RWPE1 (cell line): ENCODE results near the gene SUGCT.

Source experiments
- CTCF ChIA-PET: fragments of 350-600 bp; sonication (Branson Sonifier 250); formaldehyde crosslinking; extraction: SDS; loops from one replicate; lab custom pipeline; 2021; lab: Yijun Ruan, JAX
- POLR2A ChIA-PET: fragments of 400-600 bp; formaldehyde crosslinking; extraction: SDS; loops from one replicate; lab custom pipeline; 2020; ENCODE audit warnings: antibody characterized with exemption; ENCODE audit not compliant: low non-redundant PET; lab: Yijun Ruan, JAX
- DNase-seq: peaks from one replicate; pipeline ENCODE4 v3.0.0; 2012; ENCODE audit warnings: low spot score
- H3K27ac ChIP-seq: fragments of 450-650 bp; 2 replicates; pipeline ENCODE4 v1.5.1; 2017
- TF ChIP-seq, protein P1 (sequence below): fragments of 450-650 bp; conservative IDR thresholded peaks from 2 replicates; pipeline ENCODE4 v1.5.1; 2017; ENCODE audit warnings: low read depth, mild to moderate bottlenecking

The SUGCT gene

DNA sequence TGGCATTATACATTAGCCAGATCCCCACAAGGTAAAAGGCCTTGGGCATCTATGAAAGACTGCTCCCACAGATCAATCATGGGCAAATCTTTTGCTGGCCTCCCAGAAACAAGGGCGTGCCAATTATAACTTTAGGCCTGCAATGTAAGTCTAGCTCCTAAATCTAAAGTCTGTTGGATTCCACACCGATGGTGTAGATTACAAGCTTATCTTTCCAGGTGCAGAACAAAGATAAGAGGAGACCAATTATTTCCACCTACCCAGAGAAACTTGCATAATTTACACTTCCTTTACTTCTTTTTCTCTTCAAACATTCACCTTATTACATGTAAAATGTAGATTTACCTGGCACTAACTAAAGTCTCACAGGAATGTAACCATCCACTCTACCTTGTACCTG, 713.1 kb downstream of the SUGCT start:
- no peak overlapping the region for H3K27ac ChIP-seq
- ChIA-PET CTCF (no interaction called here), POLR2A (no interaction called here)
- TF ChIP-seq, protein P1, sequence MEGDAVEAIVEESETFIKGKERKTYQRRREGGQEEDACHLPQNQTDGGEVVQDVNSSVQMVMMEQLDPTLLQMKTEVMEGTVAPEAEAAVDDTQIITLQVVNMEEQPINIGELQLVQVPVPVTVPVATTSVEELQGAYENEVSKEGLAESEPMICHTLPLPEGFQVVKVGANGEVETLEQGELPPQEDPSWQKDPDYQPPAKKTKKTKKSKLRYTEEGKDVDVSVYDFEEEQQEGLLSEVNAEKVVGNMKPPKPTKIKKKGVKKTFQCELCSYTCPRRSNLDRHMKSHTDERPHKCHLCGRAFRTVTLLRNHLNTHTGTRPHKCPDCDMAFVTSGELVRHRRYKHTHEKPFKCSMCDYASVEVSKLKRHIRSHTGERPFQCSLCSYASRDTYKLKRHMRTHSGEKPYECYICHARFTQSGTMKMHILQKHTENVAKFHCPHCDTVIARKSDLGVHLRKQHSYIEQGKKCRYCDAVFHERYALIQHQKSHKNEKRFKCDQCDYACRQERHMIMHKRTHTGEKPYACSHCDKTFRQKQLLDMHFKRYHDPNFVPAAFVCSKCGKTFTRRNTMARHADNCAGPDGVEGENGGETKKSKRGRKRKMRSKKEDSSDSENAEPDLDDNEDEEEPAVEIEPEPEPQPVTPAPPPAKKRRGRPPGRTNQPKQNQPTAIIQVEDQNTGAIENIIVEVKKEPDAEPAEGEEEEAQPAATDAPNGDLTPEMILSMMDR, result no peak
- no peak for DNase-seq

DNA sequence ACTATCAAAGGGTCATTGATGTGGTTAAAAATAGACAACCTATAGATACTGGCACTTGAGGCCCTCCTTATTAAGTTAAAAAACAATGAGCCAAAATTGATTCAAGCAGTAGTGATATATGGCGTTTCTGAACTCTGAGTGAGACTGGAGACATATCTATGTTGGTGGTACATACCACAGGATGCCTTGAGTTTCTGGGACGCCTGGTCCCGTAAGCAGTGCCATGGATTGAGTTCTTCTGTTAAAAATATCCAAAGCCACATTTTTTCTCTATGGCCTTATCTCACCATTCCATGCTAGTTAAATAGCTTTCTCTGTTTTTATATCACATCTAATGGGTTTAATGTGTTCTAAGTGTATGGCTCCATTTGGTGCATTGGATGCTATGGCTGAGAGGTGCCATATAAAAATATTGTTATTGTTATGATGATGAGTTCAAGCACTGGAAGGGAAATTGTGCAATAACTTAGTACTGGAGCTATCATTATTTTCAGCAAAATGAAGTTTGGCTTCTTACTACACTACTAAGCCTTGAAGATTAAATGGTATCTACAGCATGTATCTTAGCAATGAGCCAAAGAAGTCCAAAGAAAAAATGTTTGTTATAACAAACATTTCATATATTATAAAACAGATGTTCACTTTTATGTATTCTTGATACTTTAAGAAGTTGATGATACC, 713.9 kb downstream of the SUGCT start:
- POLR2A ChIA-PET, result no interaction called here
- CTCF ChIA-PET, result interaction anchor here (0.6 kb wide), 1 partner anchor 52 kb away, joined by 3 read pairs; no protein-coding TSS in a partner anchor

DNA sequence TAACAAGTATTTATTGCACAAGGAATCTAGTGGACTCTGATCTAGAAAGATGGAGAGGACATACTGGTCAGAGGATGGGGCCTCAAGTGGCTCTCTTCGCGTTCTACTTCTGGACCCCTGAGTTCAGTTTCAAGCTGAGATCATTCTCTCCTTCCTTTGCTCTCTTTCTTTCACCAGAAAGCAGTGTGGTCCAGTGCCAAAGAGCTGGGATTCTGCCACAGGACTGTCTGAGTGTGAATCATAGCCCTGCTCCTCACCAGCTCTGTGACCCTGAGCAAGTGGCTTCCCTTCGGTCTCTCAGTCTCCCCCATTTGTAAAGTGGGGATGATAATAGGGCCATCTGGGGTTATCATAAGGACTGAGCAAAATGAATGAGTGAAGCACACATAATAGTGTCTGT, 715.2 kb downstream of the SUGCT start:
- CTCF ChIA-PET, result no interaction called here
- DNase-seq, result no peak
- POLR2A ChIA-PET, result no interaction called here
- H3K27ac ChIP-seq, result no peak overlapping the region
- TF ChIP-seq, protein P1, result no peak

More for the DNA sequence above, 713.9 kb downstream of the SUGCT start:
- no peak overlapping the region for H3K27ac ChIP-seq
- DNase-seq, result no peak
- TF ChIP-seq, protein P1, result no peak

DNA sequence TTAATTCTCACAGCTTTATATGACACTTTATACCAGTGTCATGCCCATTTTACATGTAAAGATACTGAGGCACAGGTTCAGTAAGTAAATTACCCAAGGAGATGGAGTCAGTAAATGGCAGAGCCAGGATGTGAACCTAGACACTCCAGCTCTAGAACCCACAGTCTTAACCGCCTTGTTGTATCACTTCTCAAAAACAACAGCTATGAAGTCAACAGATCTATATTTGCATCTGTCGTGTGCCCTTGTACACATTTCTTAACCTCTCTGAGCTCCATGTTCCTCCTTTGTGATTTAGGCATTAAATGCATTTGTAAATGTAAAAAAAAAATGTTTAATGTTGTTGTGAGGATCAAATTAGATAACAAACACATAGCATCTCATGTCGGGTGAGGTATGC, 716.2 kb downstream of the SUGCT start:
- ChIA-PET CTCF (no interaction called here), POLR2A (no interaction called here)
- TF ChIP-seq, protein P1, result no peak
- no peak overlapping the region for H3K27ac ChIP-seq
- no peak for DNase-seq

DNA sequence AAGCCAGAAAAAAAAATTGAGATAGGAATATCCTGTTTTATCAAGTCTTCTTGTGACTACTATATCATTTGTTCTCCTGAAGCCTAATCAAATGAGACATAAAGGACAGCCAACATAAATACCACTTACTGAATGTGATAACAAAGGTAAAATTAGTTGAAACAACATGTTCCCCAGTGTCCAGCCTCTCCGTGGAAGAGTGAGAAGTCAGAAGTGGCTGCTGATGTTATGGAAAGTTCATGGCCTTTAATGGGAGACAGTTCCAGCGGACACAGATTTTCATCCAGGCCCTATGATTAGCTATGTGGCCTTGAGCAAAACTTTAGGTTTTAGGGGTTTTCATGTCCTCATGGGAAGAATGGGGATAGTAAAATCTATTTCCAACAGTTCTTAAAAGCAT, 724.3 kb downstream of the SUGCT start:
- H3K27ac ChIP-seq, result no peak overlapping the region
- CTCF ChIA-PET, result no interaction called here
- DNase-seq, result no peak
- TF ChIP-seq, protein P1, result no peak
- POLR2A ChIA-PET, result no interaction called here

DNA sequence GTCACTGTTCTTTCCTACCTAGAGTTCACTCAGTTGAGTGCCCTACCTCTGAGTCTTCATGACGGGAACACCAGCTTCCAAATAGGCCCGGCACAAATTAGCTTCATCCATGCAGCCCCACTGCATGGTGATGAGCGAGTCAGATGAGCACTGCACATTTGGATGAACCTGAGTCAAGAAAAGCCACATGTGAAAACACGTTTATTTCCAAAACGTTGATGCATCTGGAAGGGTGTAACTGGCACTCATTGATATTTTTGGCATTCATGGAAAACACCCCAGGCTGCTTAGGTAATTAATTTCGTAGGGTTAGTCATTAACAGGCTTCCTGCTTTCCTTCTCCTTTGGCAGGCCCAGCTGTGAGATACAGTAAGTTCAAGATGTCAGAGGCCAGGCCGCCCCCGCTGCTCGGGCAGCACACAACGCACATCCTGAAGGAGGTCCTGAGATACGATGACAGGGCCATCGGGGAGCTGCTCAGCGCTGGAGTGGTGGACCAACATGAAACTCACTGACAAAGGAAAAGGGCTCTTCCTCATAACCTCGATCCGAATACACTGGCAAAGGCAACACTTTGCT, 725.2 kb downstream of the SUGCT start:
- ChIA-PET CTCF (no interaction called here), POLR2A (no interaction called here)

More for the DNA sequence above, 725.2 kb downstream of the SUGCT start:
- TF ChIP-seq, protein P1, result no peak
- no peak overlapping the region for H3K27ac ChIP-seq
- DNase-seq, result peak; percentile 17
